GM21528 (cell line): ENCODE measurements around the gene WDR18.
A peak's percentile ranks its signal among the peaks of the same experiment; 100 is the strongest.

ENCODE experiments used
- ATAC-seq: cut with Tn5 transposase; IDR thresholded peaks from one replicate; pipeline ENCODE4 v1.9.1; 2021; ENCODE audit warnings: mild to moderate bottlenecking, moderate library complexity; ENCODE audit not compliant: unreplicated experiment, low FRiP score

The WDR18 gene

DNA sequence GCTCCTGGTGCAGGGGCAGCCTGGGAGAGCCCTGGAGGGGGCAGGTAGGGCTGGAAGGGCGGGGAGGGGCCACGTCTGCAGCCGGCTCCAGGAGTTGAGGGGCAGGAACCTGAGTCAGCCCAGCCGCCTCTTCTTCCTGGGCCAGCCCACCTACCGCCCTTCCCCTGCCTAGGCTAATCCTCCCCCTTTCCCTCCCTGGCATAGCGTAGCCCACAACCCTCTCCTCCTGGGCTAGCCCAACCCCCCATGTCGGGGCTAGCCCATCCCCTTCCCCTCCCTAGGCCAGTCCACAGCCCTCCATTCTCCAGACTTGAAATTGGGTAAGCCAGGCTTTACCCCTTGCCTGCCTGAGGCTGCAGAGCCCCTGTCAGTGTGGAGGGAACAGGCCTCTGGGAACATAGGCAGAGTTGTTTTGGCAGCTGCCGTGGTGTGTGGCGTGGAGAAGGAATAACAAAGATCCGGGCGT is 20.6 kb upstream of the WDR18 start:
- no peak for ATAC-seq

DNA sequence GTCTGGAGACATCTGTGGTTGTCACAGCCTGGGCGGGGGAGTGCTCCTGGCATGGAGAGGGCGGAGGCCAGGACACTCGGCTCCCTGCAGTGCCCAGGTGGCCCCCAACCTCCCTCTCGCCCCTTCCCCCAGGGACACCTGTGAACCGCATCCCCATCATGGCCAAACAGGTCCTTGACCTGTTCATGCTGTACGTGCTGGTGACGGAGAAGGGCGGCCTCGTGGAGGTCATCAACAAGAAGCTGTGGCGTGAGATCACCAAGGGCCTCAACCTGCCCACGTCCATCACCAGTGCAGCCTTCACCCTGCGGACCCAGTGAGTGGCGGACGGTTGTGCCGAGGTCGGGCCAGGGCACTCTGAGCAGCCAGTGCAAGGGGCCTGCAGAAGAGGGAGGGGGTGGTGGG is 20.0 kb upstream of the WDR18 start:
- ATAC-seq, result no peak

DNA sequence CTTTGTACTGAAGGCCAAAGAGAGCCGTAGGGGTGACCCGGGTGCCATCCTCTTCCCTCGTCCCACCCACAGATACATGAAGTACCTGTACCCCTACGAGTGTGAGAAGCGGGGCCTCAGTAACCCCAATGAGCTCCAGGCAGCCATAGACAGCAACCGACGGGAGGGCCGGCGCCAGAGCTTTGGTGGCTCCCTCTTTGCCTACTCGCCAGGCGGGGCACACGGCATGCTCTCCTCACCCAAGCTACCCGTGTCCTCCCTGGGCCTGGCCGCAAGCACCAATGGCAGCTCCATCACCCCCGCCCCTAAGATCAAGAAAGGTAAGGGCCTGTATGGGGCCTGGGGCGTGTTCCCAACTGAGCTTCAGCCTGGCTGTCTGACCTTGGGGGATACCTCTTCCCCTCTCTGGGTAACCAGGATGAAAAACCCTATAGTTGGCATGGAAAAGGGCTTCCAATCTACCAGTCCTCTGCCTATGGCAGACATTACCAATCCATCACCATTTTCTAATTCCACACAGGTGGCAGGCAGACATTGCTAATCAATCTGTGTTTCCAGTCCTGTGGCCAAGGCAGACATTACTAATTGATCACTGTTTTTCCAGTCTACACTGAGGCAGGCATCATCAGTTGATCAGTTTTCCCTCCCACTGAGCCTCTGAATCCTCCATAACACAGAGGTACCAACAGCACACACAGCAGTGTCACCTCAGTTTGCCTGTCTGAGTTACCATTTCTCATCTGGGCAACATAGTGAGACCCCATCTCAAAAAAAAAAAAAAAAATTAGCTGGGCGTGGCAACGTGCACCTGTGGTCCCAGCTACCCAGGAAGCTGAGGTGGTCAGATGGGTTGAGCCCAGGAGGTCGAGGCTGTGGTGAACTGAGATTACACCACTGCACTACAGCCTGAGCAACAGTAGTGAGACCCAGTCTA is 19.1 kb upstream of the WDR18 start:
- no peak for ATAC-seq

- ATAC-seq, result no peak
These were observed 17.6 kb upstream of the WDR18 start for GRCh38 chr19:966485-967088.

GRCh38 chr19:970695-971094 is 13.4 kb upstream of the WDR18 start:
- ATAC-seq, result no peak

DNA sequence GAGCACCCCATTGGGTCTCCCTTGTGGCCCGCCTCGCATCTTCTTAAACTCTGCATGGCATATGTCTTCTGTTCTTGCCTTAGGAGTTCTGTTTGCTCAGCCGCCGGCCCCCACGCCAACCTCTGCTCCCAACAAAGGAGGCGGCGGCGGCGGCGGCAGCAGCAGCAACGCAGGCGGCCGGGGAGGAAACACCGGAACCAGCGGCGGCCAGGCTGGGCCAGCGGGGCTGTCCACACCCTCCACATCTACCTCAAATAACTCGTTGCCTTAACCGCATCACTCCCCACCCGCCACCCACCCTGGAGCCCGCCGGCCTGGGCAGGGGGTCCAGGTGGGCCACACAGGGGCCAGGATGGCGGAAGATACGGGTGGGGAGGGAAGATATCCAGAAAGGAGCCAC is 12.3 kb upstream of the WDR18 start:
- no peak for ATAC-seq

DNA sequence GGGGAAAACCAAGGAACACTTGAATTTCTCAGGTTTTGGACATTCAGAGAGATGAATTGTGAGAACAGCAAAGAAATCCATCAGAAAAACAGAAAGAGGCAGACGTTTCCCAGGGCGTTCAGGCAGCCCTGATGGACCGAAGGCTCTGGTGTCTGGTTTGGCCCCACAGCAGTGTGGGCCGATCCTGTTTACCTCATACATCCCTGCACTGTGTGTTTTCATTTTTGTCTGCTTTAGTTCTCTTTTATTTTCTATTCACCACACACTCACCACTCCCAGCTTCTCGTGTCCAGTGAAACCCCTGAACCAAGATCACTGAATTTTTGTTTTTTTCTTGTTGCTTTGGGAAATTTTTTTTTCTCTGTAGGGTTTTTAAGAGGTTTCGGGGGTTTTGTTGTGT is 11.9 kb upstream of the WDR18 start:
- no peak for ATAC-seq

- ATAC-seq, result no peak
These were observed 10.2 kb upstream of the WDR18 start for GRCh38 chr19:973726-974563.

DNA sequence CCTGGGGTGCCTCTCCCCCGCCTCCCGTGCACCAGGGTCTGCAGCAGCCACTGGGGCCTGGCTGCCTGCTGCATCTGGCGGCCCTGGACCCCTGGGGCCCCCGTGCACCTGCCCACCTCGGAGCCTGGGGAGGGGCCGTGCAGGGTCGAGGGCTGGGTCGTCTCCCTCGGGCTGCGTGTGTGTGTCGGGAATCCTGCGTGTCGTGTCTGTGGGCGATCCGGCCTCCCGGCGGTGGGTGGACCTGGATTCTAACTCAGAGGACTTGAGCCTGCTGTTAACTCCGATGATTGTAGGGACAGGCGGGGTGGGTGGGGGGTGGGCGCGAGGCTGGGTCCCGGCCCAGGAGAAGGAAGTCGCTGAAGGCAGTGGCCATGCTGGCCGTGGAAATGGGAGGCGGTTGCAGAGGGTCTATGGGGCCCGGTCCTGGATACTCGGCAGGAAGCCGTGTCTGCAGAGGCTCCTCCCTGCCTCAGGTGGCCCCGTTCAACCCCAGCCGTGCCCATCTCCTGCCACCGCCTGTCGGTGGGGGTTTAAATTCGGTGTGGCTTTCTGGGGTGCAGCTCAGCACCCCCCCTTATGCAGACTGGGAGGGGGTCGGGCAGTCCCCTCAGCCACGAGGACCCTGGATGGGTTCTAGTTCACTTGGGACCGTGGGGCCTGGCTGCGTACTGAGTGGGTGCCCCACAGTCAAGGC is 9.4 kb upstream of the WDR18 start:
- ATAC-seq, result no peak

DNA sequence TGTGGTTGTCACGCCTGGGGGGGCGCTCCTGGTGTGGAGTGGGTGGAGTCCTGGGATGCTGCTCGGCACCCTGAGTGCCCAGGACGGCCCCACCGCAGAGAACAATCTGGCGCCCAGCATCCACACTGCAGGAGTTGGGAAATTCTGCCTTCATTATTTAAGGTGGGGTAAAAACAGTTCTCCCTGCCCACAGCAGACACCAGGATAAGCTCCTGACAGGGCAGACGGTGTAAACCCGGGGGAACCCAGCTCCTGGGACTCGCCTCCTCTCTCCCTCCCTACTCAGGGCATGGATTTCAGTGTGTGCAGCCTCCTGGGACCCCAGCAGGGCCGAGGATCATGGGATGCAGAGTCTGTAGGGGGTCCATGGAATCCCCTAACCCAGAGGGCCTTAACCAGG is 7.7 kb upstream of the WDR18 start:
- ATAC-seq, result no peak

- no peak for ATAC-seq
These were observed 7.1 kb upstream of the WDR18 start for GRCh38 chr19:977058-977464.

GRCh38 chr19:979318-979741 is 4.8 kb upstream of the WDR18 start:
- ATAC-seq, result no peak

DNA sequence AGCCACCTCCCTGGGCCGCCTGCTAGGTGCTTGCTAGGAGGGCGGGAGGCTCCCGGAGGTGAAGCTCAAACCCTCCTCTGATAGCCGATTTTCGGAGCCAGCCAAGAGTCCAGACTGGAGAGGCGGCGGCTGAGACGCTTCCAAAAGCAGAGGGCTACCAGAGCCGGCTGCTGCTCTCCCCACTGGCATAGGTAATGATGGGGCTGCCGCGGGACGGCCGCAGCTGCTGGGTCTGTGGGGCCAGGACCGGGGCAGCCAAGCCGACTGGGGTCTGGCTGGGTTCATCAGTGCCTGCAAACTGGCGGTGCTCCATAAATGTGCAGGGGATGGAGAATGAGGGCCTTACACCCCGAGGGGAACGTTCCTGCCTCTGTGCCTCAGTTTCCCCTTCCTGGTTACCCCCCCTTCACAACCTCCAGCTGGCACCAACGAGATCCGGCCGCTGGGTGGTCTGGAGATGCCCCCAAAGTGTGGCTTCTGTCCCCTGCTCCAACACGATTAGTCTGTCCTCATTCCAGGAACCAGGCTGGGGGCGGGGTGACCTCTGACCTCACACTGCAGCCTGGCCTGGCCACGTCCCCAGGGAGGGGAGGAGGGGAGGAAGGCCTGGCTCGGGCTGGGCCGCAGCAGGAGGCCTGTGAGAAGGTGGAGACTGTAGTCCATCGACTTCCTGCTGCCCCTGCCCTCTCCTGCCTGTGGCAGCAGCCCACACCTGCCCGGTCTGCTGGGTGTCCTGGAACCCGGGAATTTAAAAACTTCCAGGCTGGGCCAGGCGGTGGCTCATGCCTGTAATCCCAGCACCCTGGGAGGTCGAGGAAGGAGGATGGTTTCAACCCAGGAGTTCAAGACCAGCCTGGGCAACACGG is 3.8 kb upstream of the WDR18 start:
- ATAC-seq, result no peak

DNA sequence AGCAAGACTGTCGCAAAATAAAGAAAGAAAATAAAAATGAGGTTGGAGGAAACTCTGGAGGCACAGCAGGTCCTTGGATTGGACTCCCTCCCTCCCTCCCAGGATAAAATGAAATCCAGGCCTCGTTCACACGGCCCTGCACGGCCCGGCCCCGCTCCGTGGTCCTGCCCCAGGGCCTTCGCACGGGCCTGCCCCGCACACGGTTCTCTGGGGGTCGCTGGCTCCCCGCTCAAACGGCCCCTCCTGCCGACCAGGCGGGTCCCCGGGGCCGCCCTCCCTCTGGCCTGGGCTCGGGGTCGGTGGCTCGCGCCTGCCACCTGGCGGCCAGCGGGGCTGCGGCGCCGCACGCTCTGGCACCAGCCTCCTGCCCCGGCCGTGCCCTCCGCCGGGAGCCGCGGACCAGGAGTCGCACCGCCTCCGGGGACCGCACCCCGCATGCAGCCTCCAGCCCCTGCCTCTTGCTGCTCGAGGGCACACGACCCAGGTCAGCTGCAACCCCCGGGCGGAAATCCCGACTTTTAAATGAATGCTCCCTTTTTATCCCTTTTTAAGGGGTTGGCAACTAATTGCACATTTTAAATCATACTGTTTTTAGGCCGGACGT is 1.5 kb upstream of the WDR18 start:
- ATAC-seq, result peak; percentile 50

- no peak for ATAC-seq
These were observed 1.9 kb downstream of the WDR18 start for GRCh38 chr19:986083-986482.

GRCh38 chr19:988081-988480 is 3.9 kb downstream of the WDR18 start:
- no peak for ATAC-seq

- no peak for ATAC-seq
These were observed 4.4 kb downstream of the WDR18 start for GRCh38 chr19:988510-988909.

DNA sequence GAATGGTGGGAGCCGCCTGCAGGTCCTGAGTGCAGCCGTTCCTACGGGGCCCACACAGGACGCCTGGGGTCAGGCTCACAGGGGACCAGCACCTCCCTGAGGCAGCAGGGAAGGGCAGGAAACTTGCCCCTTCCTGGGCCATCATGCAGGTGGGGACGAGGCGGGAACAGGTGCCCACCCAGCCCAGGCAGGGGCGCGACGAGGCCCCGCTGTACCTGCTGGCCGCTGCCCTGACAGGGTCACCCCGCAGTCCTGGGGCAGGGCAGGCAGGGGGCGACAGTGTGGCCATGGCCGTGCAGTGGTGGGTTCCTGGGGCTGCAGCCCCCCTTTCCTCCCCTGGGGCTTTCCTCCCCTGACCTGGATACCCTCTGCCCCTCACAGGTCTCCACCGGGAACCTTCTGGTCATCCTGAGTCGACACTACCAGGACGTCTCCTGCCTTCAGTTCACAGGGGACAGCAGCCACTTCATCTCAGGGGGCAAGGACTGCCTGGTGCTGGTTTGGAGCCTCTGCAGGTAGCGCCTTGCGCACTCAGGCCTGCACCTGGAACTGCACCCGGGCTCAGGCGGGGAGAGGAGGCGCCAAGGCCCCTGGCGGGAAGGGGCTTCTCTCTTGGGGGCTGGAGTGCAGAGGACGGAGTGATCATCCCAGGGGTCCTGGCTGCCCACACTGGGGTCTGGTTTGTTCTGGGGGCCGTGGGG is 5.4 kb downstream of the WDR18 start:
- ATAC-seq, result no peak
